ENCODE results near the gene PRRT3. TPM values are rescaled to one million over a fixed set of nuclear protein-coding genes. Genes with fewer than 3 reads are reported as not detected.
"Not testable (repeated sequence)": the region's sequence is repeated elsewhere in the genome, so short reads cannot be mapped to it uniquely, and the experiment has no call there.

PRRT3 gene
- total RNA-seq, 2 experiments from 2014 or later = 5.6 to 5.7 TPM

- no peak for TF ChIP-seq CTCF (IDR thresholded peaks at IDR 0.05)
- H3K27me3 Mint-ChIP-seq = no peaks in the 10 kb centered on the region
- intact Hi-C loops (cut with micrococcal nuclease) = no loop called here
- H3K4me1 Mint-ChIP-seq (ENCODE audit: low read depth) = peaks cover 40% of the 10 kb centered on the region
- H3K27ac Mint-ChIP-seq = peak overlapping the region; percentile 73
- peak; percentile 39 for DNase-seq
- H3K36me3 Mint-ChIP-seq (ENCODE audit: low read depth) = no peaks in the 10 kb centered on the region
- no peak overlapping the region for H3K4me3 Mint-ChIP-seq
- POLR2A ChIA-PET = interaction anchor here (0.7 to 2.3 kb wide), 5 partner anchors 8 to 50 kb away, joined by 3 to 14 read pairs (median 4); partner anchors contain the start of genes JAGN1 and PRRT3
- no peaks in the 10 kb centered on the region for H3K9me3 Mint-ChIP-seq
- ATAC-seq = peak; percentile 55
- CTCF ChIA-PET = interaction anchor here (1.4 to 2.1 kb wide), 5 partner anchors 8 to 44 kb away, joined by 4 to 8 read pairs (median 4); partner anchors contain the start of gene CRELD1
Measured at GRCh38 chr3:9901967-9902366, 50.2 kb downstream of the PRRT3 start.

- ATAC-seq; intact Hi-C loops (cut with micrococcal nuclease); H3K27ac Mint-ChIP-seq; H3K36me3 Mint-ChIP-seq (ENCODE audit: low read depth); H3K9me3 Mint-ChIP-seq; H3K4me3 Mint-ChIP-seq; H3K27me3 Mint-ChIP-seq; DNase-seq: not testable (repeated sequence)
- H3K4me1 Mint-ChIP-seq (ENCODE audit: low read depth) = peaks cover 41% of the 10 kb centered on the region
- CTCF ChIA-PET = interaction anchor here (1.5 kb wide), 1 partner anchor 30 kb away, joined by 4 read pairs; no protein-coding TSS in a partner anchor
- POLR2A ChIA-PET = interaction anchor here (2.3 kb wide), 1 partner anchor 10 kb away, joined by 10 read pairs; the partner anchor contains the start of gene JAGN1
Measured at GRCh38 chr3:9900965-9901415, 51.2 kb downstream of the PRRT3 start.

- Mint-ChIP-seq H3K27me3 (no peaks in the 10 kb centered on the region), H3K27ac (no peak overlapping the region), H3K9me3 (peaks cover 3% of the 10 kb centered on the region), H3K4me1 (ENCODE audit: low read depth) (peaks cover 50% of the 10 kb centered on the region), H3K36me3 (ENCODE audit: low read depth) (peaks cover 9% of the 10 kb centered on the region), H3K4me3 (no peak overlapping the region)
- ChIA-PET CTCF (no interaction called here), POLR2A (no interaction called here)
- intact Hi-C loops (cut with micrococcal nuclease) = no loop called here
- ATAC-seq = no peak
- no peak for TF ChIP-seq CTCF (IDR thresholded peaks at IDR 0.05)
- no peak for DNase-seq
Measured at GRCh38 chr3:9899289-9899791, 52.9 kb downstream of the PRRT3 start.

GRCh38 chr3:9898467-9899241, 53.6 kb downstream of the PRRT3 start:
- intact Hi-C loops (cut with micrococcal nuclease) = no loop called here
- TF ChIP-seq CTCF (IDR thresholded peaks at IDR 0.05) = no peak
- Mint-ChIP-seq H3K4me1 (ENCODE audit: low read depth) (peaks cover 54% of the 10 kb centered on the region), H3K9me3 (peaks cover 3% of the 10 kb centered on the region), H3K27ac (peak overlapping the region; percentile 47), H3K36me3 (ENCODE audit: low read depth) (peaks cover 15% of the 10 kb centered on the region), H3K27me3 (no peaks in the 10 kb centered on the region), H3K4me3 (no peak overlapping the region)
- ATAC-seq = no peak
- ChIA-PET POLR2A (interaction anchor here (1.0 kb wide), 1 partner anchor 11 kb away, joined by 4 read pairs; no protein-coding TSS in a partner anchor), CTCF (no interaction called here)
- peak; percentile 17 for DNase-seq

GRCh38 chr3:9897408-9898372, 54.5 kb downstream of the PRRT3 start:
- no peak for TF ChIP-seq CTCF (IDR thresholded peaks at IDR 0.05)
- peaks cover 51% of the 10 kb centered on the region for H3K4me1 Mint-ChIP-seq (ENCODE audit: low read depth)
- H3K27me3 Mint-ChIP-seq = no peaks in the 10 kb centered on the region
- H3K27ac Mint-ChIP-seq = peak overlapping the region; percentile 47
- DNase-seq = no peak
- H3K36me3 Mint-ChIP-seq (ENCODE audit: low read depth) = peaks cover 25% of the 10 kb centered on the region
- CTCF ChIA-PET = interaction anchor here (0.9 to 1.3 kb wide), 2 partner anchors 16 to 35 kb away, joined by 3 to 4 read pairs; no protein-coding TSS in a partner anchor
- POLR2A ChIA-PET = interaction anchor here (0.8 to 7.7 kb wide), 4 partner anchors 10 to 35 kb away, joined by 3 to 57 read pairs (median 4); partner anchors contain the start of gene CRELD1
- no peak overlapping the region for H3K4me3 Mint-ChIP-seq
- peaks cover 5% of the 10 kb centered on the region for H3K9me3 Mint-ChIP-seq
- ATAC-seq = no peak
- intact Hi-C loops (cut with micrococcal nuclease) = no loop called here

GRCh38 chr3:9896755-9897407, 55.3 kb downstream of the PRRT3 start:
- Mint-ChIP-seq H3K36me3 (ENCODE audit: low read depth) (peaks cover 31% of the 10 kb centered on the region), H3K27ac (peak overlapping the region; percentile 11), H3K4me1 (ENCODE audit: low read depth) (peaks cover 49% of the 10 kb centered on the region)
- H3K4me3 Mint-ChIP-seq; DNase-seq; ATAC-seq; H3K27me3 Mint-ChIP-seq; H3K9me3 Mint-ChIP-seq; intact Hi-C loops (cut with micrococcal nuclease): not testable (repeated sequence)
- ChIA-PET CTCF (interaction anchor here (1.3 to 4.3 kb wide), 2 partner anchors 35 to 36 kb away, joined by 4 to 25 read pairs; partner anchors contain the start of gene CRELD1), POLR2A (interaction anchor here (1.0 to 7.7 kb wide), 2 partner anchors 11 to 36 kb away, joined by 3 to 57 read pairs; partner anchors contain the start of gene CRELD1)
